HL-60 (cell line): Measurements from ENCODE around the gene GTF2I.
"Not testable (repeated sequence)": the region's sequence is repeated elsewhere in the genome, so short reads cannot be mapped to it uniquely, and the experiment has no call there.

Experiments
- GABPA ChIP-seq: IDR thresholded peaks from 2 replicates; pipeline ENCODE4 v1.6.1; 2012; ENCODE audit warnings: low read depth
- POLR2AphosphoS5 ChIP-seq: IDR thresholded peaks from 2 replicates; pipeline ENCODE4 v1.6.1; 2012; ENCODE audit warnings: low read depth
- SPI1 ChIP-seq: IDR thresholded peaks from 2 replicates; pipeline ENCODE4 v1.6.1; 2012; ENCODE audit warnings: low read depth, mild to moderate bottlenecking, borderline replicate concordance
- TF ChIP-seq, protein P1 (sequence below): IDR thresholded peaks from one replicate; pipeline ENCODE4 v1.5.1; 2011; ENCODE audit warnings: low read length, control low read depth, inconsistent platforms; ENCODE audit not compliant: insufficient read depth
- TF ChIP-seq, protein P2 (sequence below): IDR thresholded peaks from 2 replicates; pipeline ENCODE4 v1.6.1; 2012; ENCODE audit warnings: low read depth; ENCODE audit not compliant: insufficient replicate concordance

DNA sequence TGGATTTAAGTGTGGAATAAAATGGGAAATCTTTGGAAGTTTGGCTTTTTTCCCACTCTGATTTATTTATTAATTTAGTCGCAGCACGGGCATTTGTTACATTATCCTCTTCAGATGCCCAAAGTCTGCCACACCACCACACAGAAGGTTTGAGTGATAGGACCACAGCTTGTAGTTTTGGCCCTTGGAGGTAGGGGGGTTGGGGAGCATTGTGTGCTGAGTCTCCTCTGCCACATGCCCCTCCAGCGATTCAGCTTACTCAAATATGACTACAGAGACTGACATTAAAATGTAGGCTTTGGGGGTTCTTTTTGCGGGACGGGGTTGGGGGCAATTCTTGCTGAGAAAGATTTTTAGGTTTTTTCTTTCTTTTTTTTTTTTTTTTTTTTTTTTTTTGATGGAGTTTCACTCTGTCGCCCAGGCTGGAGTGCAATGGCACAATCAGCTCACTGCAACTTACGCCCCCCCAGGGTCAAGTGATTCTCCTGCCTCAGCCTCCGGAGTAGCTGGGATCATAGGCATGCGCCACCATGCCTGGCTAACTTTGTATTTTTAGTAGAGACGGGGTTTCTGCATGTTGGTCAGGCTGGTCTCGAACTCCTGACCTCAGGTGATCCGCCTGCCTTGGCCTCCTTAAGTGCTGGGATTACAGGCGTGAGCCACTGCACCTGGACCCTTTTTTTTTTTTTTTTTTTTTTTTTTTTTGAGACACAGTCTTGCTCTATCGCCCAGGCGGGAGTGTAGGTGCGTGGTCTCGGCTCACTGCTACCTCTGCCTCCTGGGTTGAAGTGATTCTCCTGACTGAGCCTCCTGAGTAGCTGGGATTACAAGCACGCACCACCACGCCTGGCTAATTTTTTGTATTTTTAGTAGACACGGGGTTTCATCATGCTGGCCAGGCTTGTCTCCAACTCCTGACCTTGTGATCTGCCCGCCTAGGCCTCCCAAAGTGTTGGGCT is 4.6 kb downstream of the GTF2I start:
- TF ChIP-seq, protein P1, sequence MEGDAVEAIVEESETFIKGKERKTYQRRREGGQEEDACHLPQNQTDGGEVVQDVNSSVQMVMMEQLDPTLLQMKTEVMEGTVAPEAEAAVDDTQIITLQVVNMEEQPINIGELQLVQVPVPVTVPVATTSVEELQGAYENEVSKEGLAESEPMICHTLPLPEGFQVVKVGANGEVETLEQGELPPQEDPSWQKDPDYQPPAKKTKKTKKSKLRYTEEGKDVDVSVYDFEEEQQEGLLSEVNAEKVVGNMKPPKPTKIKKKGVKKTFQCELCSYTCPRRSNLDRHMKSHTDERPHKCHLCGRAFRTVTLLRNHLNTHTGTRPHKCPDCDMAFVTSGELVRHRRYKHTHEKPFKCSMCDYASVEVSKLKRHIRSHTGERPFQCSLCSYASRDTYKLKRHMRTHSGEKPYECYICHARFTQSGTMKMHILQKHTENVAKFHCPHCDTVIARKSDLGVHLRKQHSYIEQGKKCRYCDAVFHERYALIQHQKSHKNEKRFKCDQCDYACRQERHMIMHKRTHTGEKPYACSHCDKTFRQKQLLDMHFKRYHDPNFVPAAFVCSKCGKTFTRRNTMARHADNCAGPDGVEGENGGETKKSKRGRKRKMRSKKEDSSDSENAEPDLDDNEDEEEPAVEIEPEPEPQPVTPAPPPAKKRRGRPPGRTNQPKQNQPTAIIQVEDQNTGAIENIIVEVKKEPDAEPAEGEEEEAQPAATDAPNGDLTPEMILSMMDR, result not testable (repeated sequence)
- not testable (repeated sequence) for TF ChIP-seq POLR2AphosphoS5, GABPA, SPI1
- TF ChIP-seq, protein P2, sequence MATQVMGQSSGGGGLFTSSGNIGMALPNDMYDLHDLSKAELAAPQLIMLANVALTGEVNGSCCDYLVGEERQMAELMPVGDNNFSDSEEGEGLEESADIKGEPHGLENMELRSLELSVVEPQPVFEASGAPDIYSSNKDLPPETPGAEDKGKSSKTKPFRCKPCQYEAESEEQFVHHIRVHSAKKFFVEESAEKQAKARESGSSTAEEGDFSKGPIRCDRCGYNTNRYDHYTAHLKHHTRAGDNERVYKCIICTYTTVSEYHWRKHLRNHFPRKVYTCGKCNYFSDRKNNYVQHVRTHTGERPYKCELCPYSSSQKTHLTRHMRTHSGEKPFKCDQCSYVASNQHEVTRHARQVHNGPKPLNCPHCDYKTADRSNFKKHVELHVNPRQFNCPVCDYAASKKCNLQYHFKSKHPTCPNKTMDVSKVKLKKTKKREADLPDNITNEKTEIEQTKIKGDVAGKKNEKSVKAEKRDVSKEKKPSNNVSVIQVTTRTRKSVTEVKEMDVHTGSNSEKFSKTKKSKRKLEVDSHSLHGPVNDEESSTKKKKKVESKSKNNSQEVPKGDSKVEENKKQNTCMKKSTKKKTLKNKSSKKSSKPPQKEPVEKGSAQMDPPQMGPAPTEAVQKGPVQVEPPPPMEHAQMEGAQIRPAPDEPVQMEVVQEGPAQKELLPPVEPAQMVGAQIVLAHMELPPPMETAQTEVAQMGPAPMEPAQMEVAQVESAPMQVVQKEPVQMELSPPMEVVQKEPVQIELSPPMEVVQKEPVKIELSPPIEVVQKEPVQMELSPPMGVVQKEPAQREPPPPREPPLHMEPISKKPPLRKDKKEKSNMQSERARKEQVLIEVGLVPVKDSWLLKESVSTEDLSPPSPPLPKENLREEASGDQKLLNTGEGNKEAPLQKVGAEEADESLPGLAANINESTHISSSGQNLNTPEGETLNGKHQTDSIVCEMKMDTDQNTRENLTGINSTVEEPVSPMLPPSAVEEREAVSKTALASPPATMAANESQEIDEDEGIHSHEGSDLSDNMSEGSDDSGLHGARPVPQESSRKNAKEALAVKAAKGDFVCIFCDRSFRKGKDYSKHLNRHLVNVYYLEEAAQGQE, result not testable (repeated sequence)
